G401 (cell line): ENCODE results near the gene PRKCB. TPM values are rescaled to one million over a fixed set of nuclear protein-coding genes. Genes with fewer than 3 reads are reported as not detected.

Experiments
- DNase-seq: peaks from one replicate; pipeline ENCODE4 v3.0.0-alpha.2; 2015; ENCODE audit warnings: low spot score
- in situ Hi-C: cut with HindIII; loops from 2 replicates; pipeline ENCODE4 v1.10.0; 2016; ENCODE audit warnings: low sequenced_read_pairs, mixed read lengths
- total RNA-seq: library from RNA; depleted of rRNA; stranded (reverse); fragments of >200 nt; shearing (Covaris generic); gene quantifications from 2 replicates; pipeline ENCODE4 v1.2.3, GENCODE V29; 2014; rRNA removed

Gene PRKCB
- not detected in 2 replicates for total RNA-seq

DNA sequence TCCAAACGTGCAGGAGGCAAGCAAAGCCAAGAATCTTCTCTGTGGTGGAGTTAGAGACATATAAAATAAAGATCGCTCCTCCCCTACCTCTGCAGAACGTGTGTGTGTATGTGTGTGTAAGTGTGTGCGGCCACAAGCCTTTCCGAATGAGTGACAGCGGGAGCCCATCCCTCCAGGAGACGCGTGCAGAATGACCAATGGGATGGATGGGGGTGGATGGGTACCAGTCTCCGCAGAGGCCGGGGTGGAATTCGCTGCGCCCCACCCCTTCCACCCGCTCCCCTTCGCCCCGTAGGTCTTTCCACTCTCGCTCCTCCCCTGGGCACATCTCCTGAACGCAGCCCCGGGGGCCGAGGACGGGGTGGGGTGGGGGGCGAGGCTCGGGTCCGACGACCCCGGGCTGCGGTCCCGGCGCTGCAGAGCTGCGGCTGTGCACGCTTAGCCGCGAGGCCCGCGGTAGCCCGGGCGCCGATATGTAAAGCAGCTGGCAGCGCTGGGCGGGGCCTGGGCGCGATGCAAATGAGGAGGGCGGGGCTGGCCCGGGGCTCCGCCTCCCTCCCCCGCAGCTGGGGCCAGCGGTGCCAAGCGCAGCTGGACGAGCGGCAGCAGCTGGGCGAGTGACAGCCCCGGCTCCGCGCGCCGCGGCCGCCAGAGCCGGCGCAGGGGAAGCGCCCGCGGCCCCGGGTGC is at the start of gene PRKCB:
Gene PRKCB, plus strand, starts transcription at position 594 of the 688 bp plus-strand sequence.
- in situ Hi-C loops: no loop called here
- peak; percentile 81 for DNase-seq

DNA sequence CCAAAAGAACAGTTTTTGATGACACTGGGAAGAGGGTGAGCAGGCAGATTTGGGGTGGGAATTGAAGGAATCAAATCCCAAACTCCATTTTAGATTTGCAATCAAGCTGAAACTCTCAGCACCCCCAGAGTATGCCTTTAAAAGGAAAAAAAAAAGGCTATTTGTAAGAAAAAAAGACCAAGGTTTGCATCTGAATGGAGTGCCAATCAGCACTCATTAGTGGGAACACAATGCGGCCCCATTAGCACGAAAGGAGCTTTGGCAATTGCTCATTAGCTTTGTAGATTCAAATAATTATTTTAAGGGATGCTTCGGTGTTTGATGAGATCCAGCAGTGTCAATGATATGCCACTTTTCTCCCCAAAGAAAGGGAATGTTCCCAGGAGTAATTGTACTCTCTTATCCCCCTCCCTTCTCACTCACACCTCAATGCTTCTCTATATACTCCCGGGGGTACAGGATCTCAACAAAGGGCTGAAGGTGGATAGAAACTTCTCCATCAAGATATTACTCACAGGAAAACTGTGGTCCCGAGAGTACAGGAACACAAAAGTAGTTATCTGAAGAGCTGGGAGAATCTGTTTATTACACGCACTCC is 48.7 kb upstream of the PRKCB start:
- DNase-seq: no peak
- in situ Hi-C loops: no loop called here

DNA sequence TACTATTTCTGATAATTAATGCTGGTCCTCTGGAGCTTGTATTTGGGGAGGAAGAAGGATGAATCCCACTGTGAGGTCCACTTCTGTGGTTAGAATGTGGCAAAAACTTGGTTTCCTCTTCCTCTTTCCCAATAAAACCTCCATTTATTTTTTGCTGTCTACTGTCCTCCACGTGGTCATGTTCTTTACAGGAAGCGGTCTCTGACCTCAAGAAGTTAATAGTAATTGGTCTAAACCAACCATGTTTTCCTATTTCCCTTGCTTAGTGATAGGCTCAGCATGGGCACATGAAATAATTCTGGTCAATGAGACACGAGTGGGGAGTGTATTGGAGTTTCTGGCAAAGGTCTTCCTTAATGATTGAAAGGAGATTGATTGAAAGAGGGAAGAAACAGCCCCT is 47.1 kb upstream of the PRKCB start:
- DNase-seq: no peak
- in situ Hi-C loops: no loop called here

DNA sequence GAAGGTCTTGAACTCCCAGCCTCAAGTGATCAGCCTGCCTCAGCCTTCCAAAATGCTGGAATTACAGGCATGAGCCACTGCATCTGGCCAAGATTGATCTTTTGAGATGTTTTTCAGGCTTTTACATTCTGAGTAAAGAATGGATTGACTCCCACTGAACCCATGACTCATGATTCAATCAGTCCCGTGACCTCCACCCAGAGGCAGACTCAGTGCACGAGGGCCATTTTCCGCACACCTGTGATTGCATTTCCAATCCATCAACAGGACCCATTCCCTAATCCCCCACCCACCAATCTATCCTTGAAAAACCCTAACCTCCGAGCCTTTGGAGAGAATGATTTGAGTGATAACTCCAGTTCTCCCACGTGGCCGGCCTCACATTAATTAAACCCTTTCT is 40.4 kb upstream of the PRKCB start:
- DNase-seq: no peak
- in situ Hi-C loops: no loop called here

DNA sequence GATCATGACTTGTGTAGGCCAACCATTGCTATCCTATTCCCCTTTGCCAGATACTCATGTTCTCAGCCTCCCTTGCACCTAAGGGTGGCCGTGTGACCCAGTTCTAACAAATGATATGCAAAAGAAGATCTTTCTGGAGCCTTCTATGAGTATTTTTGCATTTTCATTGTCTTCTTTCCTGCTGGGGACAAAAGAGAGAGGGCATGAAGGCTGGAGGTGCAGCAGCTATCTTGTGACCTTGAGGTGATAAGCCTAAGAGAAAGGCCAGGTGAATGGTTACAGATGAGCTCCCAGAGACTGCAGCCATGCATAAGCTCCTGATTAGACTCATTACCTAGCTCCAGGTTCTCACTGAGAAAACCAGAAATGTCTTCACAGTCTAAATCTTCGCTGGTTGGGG is 38.8 kb upstream of the PRKCB start:
- in situ Hi-C loops: no loop called here
- no peak for DNase-seq

DNA sequence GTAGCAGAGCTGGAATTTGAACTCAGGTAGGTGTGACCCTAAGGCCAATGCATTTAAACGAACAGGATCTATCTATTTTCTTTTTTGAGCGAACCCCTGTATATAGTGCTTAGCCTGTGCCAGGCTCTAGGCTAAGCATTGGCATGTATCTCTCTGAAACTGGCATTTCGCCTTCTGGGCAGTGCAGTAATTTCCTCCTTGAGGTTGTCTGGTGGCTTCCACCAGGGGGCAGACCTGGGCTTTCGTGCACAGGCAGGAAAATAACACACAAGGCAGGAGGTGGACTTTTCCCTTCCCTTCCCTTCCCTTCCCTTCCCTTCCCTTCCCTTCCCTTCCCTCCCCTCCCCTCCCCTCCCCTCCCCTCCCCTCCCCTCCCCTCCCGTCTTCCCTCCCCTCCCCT is 34.4 kb upstream of the PRKCB start:
- in situ Hi-C loops: no loop called here
- peak; percentile 75 for DNase-seq

DNA sequence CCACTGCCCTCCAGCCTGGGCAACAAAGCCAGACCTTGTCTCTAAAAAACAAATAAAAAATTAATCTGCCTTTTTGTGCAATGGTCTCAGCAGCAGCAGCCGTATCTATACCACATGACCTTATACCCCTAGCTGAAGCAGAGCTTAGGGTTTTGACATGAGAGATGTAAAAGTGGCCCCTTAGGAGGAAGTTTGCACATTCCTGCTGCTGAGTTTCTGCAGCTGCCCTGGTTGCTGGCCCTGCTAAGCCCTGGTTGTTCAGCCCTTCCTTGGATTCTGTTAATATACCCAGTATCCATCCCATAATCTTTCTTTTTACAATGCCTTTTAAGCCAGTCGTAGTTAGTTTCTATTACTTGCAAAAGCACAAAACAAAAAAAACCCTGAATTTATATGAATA is 33.0 kb upstream of the PRKCB start:
- in situ Hi-C loops: no loop called here
- DNase-seq: no peak

DNA sequence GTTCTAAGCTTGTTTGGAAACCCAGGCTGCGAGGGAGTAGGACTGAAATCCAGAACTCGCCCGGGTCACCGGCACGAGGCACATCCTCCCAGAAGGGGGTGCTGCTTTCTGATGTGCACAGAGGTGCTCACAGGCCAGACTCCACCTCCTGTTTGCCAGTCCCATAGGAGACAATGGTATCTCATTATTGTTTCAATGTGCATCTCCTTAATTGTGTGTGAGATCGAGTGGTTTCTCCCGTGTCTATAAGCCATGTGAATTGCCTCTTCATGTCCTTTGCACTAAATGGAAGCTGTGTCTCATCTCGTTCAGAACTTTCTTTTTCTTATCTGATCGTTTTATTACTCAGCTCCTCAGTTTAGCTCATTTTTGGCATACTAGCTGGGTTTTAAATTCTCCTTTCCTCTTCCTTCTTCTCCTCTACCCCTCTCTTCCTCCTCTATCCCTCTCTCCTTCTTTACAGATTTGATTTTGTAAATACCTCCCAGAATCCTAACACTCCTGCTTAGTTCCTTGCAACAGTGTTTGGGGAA is 32.1 kb upstream of the PRKCB start:
- in situ Hi-C loops: no loop called here
- peak; percentile 29 for DNase-seq

DNA sequence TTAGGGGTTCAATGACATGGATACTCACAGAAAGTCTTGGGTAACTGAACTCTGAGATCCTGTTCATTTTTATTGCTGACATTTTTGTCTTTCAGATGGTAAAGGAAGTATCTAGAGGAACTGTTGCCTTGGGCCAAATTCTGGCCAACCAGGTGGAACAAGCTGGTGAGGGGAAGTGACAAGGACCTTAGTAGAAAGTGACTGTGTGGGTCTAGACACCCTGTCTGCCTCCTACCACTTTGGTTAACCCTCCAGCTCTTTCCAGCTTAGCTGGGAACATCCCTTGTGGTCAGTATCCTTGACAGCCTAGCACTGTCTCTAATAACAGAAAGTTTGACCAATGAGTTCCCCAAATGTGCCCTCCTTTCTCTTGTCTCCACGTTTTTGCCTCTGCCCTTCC is 28.8 kb upstream of the PRKCB start:
- in situ Hi-C loops: no loop called here
- DNase-seq: no peak

DNA sequence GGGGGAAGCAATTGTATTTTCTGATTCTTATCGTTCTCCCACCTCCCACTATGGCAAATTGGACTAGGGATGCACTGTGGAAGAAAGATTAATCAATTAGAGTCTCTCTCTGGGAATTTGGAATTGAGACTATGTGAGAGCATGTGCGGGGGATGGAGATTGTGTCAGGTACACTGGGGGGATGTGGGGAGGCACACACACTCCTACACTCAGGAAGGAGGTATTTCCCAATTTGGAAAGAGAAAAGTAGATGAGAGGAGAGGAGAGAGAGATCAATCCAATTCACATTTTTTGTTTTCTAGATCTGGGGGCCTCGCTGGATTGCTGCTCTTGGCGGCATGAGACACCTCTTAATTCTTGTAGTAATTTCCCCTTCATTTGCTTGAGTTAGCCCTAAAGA is 14.3 kb upstream of the PRKCB start:
- no peak for DNase-seq
- in situ Hi-C loops: no loop called here

DNA sequence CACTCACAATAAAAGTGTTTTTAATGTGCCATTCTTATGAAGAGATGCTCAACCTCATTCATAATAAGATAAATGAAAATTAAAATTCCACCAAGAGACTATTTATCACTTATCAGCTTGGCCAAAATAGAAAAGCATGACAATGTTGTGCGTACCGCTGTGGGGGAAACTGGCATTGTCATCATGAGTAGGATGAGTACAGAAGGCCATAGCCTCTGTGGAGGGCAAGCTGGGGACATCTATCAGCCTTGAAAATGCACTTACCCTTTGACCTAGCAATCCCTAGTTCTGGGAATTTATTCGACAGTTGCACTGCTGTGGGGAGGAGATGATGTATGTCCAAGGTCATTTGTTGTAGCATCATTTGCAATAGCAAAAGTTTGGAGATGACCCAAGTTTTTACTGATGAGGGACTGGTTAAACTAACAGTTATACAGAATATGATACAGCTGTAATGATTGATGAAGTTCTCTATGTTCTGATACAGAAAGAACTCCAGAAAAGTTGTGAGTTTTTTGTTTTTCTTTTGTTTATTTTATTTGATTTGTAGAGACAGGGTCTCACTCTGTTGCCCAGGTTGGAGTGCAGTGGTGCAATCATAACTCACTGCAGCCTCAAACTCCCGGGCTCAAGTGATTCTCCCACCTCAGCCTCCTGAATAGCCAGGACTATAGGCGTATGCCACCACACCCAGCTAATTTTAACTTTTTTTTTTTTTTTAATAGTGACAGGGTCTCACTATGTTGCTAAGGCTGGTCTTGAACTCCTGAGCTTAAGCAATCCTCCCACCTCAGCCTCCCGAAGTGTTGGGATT is 13.7 kb upstream of the PRKCB start:
- no peak for DNase-seq
- in situ Hi-C loops: no loop called here

DNA sequence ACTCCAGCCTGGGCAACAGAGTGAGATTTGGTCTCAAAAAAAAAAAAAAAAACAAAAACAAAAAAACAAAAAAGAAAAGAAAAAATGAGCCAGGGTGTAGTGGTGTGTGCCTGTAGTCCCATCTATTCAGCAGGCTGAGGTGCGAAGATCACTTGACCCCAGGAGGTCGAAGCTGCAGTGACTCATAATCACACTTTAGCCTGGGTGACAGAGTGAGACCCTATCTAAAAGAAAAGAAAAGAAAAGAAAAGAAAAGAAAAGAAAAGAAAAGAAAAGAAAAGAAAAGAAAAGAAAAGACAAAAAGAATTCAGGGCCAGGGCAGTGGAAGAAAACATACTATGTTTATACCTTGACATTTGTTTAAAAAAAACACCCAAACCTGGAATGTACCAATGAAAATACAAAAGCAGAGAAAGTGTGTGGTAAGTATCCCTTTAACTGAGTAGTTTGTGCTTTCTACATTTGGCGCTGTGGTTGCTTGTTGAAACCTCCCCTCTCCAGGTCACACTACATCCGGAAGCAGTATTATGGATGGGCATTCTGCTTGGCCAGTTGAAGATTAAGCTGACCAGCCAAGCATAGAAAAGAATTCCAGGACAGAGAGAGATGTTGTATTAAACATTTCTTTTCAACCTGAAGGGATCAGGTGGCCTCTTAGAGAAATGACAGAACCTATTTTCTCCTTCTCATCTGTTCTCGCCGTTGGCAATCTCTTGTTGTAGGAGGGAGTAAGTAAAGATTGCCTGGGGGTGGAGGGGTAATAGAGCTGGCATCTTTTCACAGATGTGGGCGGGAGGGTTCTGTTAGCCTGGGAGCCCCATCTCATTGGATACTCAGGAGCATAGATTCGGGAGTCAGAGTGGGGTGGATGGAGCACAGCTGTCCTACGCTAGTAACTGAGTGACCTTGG is 12.1 kb upstream of the PRKCB start:
- DNase-seq: no peak
- in situ Hi-C loops: no loop called here

DNA sequence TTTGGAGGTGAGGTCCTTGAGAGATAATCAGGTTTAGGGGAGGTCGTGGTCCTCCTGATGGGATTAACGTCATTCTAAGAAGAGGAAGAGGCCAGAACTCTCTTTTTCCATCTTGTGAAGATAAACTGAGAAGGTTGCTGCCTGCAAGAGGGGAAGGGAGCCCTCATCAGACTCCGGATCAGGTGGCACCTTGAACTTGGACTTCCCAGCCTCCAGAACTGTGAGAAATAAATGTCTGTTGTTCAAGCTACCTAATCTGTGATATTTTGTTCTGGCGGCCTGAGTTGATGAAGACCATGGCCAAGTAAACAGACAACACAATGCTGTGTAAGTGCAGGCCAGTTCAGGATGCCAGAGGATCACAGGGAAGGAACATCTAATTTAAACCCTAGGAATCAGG is 10.9 kb upstream of the PRKCB start:
- in situ Hi-C loops: no loop called here

DNA sequence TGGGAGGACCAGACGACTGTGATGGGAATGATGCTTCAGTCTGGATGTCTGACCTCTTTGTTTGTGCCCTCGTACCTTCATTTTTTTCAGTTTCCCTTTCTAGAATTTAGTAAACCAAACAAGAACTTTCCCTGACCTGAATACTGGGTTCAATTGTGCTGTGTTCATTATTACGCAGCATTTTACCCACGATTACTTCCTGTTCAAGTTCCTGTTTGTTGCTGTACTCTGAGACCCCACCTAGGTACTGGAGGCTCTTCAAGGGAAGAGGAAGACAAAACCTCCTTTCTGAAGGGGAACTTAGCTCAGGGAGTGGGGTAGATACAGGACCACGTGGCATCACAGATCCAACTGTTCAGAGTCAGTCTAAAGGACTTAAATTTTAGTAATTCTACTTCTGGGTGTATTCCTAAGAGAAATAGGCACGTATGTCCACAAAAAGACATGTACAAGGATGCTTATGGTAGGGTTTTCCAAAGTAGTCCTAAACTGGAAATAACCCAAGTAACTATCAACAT is 9.2 kb upstream of the PRKCB start:
- no peak for DNase-seq
- in situ Hi-C loops: no loop called here

More for the DNA sequence above, 10.9 kb upstream of the PRKCB start:
- DNase-seq: no peak

DNA sequence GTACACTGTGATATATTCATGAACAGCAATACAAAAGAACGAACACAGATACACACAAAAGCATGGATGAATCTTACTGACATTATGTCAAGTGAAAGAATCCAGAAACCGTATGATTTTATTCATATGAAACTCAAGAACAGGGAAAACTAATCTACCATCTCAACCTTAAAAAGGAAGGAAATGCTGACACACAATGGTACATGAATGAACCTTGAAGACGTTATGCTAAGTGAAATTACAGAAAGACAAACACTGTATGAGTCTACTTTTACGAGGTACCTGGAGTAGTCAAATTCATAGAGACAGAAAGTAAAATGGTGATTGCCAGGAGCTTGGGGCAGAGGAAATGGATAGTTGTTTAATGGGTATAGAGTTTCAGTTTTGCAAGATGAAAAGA is 8.7 kb upstream of the PRKCB start:
- in situ Hi-C loops: no loop called here

DNA sequence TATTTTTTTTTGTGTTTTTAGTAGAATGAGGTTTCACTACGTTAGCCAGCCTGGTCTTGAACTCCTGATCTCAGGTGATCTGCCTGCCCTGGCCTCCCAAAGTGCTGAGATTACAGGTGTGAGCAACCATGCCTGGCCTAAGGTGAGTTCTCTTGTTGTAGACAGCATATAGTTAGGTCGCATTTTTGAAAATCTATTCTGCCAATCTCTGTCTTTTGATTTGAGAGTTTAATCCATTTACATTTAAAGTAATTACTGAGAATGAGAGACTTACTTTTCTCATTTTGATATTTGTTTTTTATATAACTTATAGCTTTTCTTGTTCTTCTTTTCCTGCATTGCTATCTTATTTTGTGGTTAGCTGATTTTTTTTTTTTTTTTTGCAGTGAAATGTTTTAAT is 6.3 kb upstream of the PRKCB start:
- no peak for DNase-seq
- in situ Hi-C loops: no loop called here

More for the DNA sequence above, 8.7 kb upstream of the PRKCB start:
- DNase-seq: no peak

DNA sequence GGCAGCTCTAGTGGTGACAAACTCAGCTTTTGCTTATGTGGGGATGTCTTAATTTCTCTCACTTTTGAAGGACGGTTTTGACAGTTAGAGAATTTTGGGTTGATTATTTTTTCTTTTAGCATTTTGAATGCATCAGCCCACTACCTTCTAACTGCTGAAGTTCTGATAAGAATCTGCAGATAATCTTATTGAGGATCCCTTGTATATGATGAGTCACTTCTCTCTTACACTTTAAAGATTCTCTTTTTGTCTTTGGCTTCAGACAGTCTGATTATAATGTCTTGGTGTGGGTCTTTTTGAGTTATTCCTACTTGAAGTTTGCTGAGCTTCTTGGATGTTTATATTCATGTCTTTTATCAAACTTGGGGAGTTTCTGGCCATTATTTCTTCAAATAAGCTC is 5.5 kb upstream of the PRKCB start:
- in situ Hi-C loops: no loop called here
- DNase-seq: no peak

DNA sequence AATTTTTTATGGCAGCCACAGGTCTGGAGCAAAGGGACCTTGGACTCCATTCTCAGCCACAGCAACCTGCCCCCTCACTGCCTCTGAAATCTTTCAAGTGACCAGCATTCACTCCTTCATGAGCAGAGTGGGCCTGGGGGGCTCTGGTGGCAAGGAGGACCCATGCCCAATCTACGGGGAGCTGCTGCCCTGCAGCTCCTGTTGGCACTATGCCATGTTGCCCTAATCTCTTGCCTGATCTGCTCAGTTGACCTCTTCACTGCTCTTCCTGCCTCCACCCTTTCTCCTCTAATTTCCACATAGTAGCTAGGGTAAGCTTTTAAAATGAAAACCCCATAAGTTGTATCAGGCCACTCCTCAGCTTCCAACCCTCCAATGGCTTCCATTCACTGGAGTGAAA is 2.9 kb upstream of the PRKCB start:
- DNase-seq: no peak
- in situ Hi-C loops: no loop called here

DNA sequence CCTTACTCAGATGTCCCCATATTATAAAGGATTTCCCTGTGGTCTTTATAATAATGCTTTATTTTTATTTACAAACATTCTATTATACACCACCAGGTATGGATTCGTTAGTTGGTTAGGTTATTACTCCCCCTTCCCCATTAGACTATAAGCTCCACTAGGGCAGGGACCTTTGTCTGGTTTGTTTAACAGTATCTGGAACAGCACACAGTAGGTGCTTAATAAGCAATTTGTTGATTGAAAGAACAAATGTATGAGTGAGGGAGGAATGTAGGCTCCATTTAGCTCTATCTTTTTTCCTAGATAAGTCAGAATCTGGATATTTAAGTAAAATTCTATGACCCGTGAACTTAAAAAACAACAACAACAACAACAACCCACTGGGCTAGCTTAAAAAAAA is 2.3 kb upstream of the PRKCB start:
- DNase-seq: no peak
- in situ Hi-C loops: no loop called here
